Measurements from ENCODE around the gene RBM47.

The RBM47 gene

DNA sequence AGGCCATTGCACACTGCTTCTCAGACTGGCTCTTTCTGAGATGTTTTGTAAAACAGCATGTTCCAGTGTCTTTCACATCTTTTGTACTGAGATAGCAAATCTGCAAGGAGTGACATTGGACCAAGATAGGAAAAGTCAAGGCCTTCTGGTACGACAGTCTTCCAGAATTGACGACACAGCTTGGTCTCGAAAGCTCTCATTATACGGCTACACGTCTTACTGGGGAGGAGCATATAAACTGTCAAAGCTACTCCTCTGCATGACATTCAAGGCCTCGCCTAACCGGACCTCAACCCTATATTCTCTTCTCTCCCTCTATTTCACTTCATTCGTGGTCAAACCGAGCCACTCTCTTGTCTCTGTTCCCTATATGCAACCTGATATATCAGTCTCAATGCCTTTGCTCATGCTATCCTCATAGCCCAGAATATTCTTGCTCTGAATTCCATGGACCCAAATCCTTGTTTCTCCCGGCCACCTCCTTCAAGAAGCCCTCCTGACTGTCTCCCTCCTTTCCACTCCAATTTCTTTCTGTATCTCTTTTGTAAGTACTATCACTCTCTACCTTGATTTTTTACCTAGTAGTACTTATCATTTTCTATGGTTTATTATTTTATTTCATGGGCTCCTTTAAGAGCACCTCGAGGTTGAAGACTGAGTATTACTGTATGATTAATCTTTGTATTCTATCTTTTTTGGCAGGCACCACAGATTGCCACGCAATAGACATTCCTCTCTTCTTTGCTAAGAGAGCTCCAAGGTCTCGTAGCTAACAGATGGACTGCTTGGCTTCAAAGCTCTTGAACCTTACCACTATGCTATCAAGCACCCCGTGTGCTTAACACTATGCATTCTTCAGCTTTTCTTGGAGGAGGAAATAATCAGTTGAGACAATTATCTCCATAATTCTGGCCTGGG is 35.1 kb downstream of the RBM47 start:
- no peaks in the 10 kb centered on the region for H3K9me3 ChIP-seq (ENCODE audit: control insufficient read depth, insufficient read depth, low read depth, low read length)
- no peaks in the 10 kb centered on the region for H3K36me3 ChIP-seq (ENCODE audit: control insufficient read depth in 2 of 2, insufficient read depth in 1 of 2, low read length in 2 of 2)
- no peak overlapping the region for H3K4me3 ChIP-seq (ENCODE audit: low read depth, low read length)
- POLR2A ChIA-PET, result no interaction called here
- H3K27ac ChIP-seq (ENCODE audit: extremely low read depth, low read depth, low read length), result no peak overlapping the region
- TF ChIP-seq, protein P1, sequence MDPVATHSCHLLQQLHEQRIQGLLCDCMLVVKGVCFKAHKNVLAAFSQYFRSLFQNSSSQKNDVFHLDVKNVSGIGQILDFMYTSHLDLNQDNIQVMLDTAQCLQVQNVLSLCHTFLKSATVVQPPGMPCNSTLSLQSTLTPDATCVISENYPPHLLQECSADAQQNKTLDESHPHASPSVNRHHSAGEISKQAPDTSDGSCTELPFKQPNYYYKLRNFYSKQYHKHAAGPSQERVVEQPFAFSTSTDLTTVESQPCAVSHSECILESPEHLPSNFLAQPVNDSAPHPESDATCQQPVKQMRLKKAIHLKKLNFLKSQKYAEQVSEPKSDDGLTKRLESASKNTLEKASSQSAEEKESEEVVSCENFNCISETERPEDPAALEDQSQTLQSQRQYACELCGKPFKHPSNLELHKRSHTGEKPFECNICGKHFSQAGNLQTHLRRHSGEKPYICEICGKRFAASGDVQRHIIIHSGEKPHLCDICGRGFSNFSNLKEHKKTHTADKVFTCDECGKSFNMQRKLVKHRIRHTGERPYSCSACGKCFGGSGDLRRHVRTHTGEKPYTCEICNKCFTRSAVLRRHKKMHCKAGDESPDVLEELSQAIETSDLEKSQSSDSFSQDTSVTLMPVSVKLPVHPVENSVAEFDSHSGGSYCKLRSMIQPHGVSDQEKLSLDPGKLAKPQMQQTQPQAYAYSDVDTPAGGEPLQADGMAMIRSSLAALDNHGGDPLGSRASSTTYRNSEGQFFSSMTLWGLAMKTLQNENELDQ (tag by site-specific recombination; IDR thresholded peaks at IDR 0.05; ENCODE audit: low read depth), result no peak
- TF ChIP-seq, protein P2, sequence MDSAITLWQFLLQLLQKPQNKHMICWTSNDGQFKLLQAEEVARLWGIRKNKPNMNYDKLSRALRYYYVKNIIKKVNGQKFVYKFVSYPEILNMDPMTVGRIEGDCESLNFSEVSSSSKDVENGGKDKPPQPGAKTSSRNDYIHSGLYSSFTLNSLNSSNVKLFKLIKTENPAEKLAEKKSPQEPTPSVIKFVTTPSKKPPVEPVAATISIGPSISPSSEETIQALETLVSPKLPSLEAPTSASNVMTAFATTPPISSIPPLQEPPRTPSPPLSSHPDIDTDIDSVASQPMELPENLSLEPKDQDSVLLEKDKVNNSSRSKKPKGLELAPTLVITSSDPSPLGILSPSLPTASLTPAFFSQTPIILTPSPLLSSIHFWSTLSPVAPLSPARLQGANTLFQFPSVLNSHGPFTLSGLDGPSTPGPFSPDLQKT (IDR thresholded peaks at IDR 0.05; ENCODE audit: borderline replicate concordance, low read depth, low read length), result no peak
- TF ChIP-seq ZNF830 (tag by site-specific recombination; IDR thresholded peaks at IDR 0.05; ENCODE audit: low read depth) (no peak), ZFP37 (tag by site-specific recombination; IDR thresholded peaks at IDR 0.05) (no peak), YY1 (tag by site-specific recombination; IDR thresholded peaks at IDR 0.05) (no peak), ZNF157 (tag by site-specific recombination; IDR thresholded peaks at IDR 0.05) (peak; percentile 70), ZNF776 (tag by site-specific recombination; IDR thresholded peaks at IDR 0.05; ENCODE audit: borderline replicate concordance) (no peak), ZNF24 (tag by site-specific recombination; IDR thresholded peaks at IDR 0.05) (no peak)
- CTCF ChIA-PET, result interaction anchor here (0.6 kb wide), 1 partner anchor 523 kb away, joined by 3 read pairs; no protein-coding TSS in a partner anchor
- no peaks in the 10 kb centered on the region for H3K4me1 ChIP-seq (ENCODE audit: control insufficient read depth, insufficient read depth, low read length)

DNA sequence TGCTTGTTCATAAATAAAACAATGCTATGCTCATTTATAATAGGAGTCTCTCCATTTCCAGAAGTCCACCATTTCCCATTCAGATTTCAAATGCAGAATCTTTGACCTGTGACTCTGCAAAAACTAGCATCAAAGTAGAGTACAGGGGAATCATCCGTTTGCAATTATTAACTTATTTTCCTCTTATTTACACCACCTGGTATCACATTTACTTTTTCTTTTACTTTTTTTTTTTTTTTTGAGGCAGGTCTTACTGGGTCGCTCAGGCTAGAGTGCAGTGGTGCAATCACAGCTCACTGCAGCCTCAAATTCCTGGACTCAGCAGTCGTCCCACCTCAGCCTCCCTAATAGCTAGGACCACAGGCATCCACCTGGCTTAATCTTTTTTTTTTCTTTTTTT is 37.6 kb downstream of the RBM47 start:
- Histone ChIP-seq H3K4me3 (ENCODE audit: low read depth, low read length) (no peak overlapping the region), H3K27ac (ENCODE audit: extremely low read depth, low read depth, low read length) (no peak overlapping the region), H3K4me1 (ENCODE audit: control insufficient read depth, insufficient read depth, low read length) (no peaks in the 10 kb centered on the region), H3K9me3 (ENCODE audit: control insufficient read depth, insufficient read depth, low read depth, low read length) (no peaks in the 10 kb centered on the region), H3K36me3 (ENCODE audit: control insufficient read depth in 2 of 2, insufficient read depth in 1 of 2, low read length in 2 of 2) (no peaks in the 10 kb centered on the region)
- CTCF ChIA-PET, result interaction anchor here (0.6 kb wide), 1 partner anchor 838 kb away, joined by 3 read pairs; no protein-coding TSS in a partner anchor
- POLR2A ChIA-PET, result no interaction called here
- TF ChIP-seq ZNF112 (tag by site-specific recombination; IDR thresholded peaks at IDR 0.05), result no peak
- TF ChIP-seq, protein P3, sequence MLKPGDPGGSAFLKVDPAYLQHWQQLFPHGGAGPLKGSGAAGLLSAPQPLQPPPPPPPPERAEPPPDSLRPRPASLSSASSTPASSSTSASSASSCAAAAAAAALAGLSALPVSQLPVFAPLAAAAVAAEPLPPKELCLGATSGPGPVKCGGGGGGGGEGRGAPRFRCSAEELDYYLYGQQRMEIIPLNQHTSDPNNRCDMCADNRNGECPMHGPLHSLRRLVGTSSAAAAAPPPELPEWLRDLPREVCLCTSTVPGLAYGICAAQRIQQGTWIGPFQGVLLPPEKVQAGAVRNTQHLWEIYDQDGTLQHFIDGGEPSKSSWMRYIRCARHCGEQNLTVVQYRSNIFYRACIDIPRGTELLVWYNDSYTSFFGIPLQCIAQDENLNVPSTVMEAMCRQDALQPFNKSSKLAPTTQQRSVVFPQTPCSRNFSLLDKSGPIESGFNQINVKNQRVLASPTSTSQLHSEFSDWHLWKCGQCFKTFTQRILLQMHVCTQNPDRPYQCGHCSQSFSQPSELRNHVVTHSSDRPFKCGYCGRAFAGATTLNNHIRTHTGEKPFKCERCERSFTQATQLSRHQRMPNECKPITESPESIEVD (tag by site-specific recombination; IDR thresholded peaks at IDR 0.05), result no peak
- TF ChIP-seq, protein P2 (IDR thresholded peaks at IDR 0.05; ENCODE audit: borderline replicate concordance, low read depth, low read length), result no peak
- TF ChIP-seq ZFP3 (tag by site-specific recombination; IDR thresholded peaks at IDR 0.05; ENCODE audit: low read depth), result no peak
- no peak for TF ChIP-seq ZNF350 (tag by site-specific recombination; IDR thresholded peaks at IDR 0.05)
- TF ChIP-seq, protein P4, sequence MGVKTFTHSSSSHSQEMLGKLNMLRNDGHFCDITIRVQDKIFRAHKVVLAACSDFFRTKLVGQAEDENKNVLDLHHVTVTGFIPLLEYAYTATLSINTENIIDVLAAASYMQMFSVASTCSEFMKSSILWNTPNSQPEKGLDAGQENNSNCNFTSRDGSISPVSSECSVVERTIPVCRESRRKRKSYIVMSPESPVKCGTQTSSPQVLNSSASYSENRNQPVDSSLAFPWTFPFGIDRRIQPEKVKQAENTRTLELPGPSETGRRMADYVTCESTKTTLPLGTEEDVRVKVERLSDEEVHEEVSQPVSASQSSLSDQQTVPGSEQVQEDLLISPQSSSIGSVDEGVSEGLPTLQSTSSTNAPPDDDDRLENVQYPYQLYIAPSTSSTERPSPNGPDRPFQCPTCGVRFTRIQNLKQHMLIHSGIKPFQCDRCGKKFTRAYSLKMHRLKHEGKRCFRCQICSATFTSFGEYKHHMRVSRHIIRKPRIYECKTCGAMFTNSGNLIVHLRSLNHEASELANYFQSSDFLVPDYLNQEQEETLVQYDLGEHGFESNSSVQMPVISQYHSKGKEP (tag by site-specific recombination; IDR thresholded peaks at IDR 0.05), result no peak
- no peak for TF ChIP-seq ZNF571 (tag by site-specific recombination; IDR thresholded peaks at IDR 0.05)
- TF ChIP-seq ZNF174 (tag by site-specific recombination; IDR thresholded peaks at IDR 0.05), result no peak
- TF ChIP-seq, protein P5, sequence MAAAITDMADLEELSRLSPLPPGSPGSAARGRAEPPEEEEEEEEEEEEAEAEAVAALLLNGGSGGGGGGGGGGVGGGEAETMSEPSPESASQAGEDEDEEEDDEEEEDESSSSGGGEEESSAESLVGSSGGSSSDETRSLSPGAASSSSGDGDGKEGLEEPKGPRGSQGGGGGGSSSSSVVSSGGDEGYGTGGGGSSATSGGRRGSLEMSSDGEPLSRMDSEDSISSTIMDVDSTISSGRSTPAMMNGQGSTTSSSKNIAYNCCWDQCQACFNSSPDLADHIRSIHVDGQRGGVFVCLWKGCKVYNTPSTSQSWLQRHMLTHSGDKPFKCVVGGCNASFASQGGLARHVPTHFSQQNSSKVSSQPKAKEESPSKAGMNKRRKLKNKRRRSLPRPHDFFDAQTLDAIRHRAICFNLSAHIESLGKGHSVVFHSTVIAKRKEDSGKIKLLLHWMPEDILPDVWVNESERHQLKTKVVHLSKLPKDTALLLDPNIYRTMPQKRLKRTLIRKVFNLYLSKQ (tag by site-specific recombination; IDR thresholded peaks at IDR 0.05; ENCODE audit: borderline replicate concordance), result no peak
- TF ChIP-seq SP2 (tag by site-specific recombination; IDR thresholded peaks at IDR 0.05), result no peak
- no peak for TF ChIP-seq ZNF138 (tag by site-specific recombination; IDR thresholded peaks at IDR 0.05; ENCODE audit: borderline replicate concordance)
- TF ChIP-seq GLIS1 (tag by site-specific recombination; IDR thresholded peaks at IDR 0.05), result no peak
- TF ChIP-seq ZNF561 (tag by site-specific recombination; IDR thresholded peaks at IDR 0.05; ENCODE audit: borderline replicate concordance), result no peak
- TF ChIP-seq ZNF121 (tag by site-specific recombination; IDR thresholded peaks at IDR 0.05), result no peak
- TF ChIP-seq ZNF785 (tag by site-specific recombination; IDR thresholded peaks at IDR 0.05), result no peak
- TF ChIP-seq ZEB2 (tag by site-specific recombination; IDR thresholded peaks at IDR 0.05), result no peak
- no peak for TF ChIP-seq WT1 (tag by site-specific recombination; IDR thresholded peaks at IDR 0.05)
